Right lobe of liver (tissue), 6 donors: ENCODE results near the gene SLC6A16. TPM values are rescaled to one million over a fixed set of nuclear protein-coding genes. Genes with fewer than 3 reads are reported as not detected.
A peak's percentile ranks its signal among the peaks of the same experiment; 100 is the strongest.
"Not testable (repeated sequence)": the region's sequence is repeated elsewhere in the genome, so short reads cannot be mapped to it uniquely, and the experiment has no call there.

Experiments
- ATAC-seq, 4 donors: fragments of 200-7000 bp; cut with Tn5 transposase; one replicate each; pipeline ENCODE4 v1.9.1; 2020; ENCODE audit warnings: mild to moderate bottlenecking in 4 of 4, moderate library complexity in 4 of 4
- DNase-seq, 3 donors: peaks; one replicate each; pipeline ENCODE4 v3.0.0-alpha.2; 2020
- H3K27ac ChIP-seq, 3 donors: fragments of 200-600 bp; one replicate each; pipeline ENCODE4 v1.8.0; 2022
- H3K27me3 ChIP-seq, 2 donors: fragments of 200-600 bp; one replicate each; pipeline ENCODE4 v1.8.0; 2022
- H3K36me3 ChIP-seq, 4 donors: fragments of 200-600 bp; sonication (generic) in 1 of 4; one replicate each; pipeline versions ENCODE4 v1.5.1 to v1.8.0; 2017 to 2022; ENCODE audit warnings: control low read depth in 1 of 4
- H3K4me1 ChIP-seq, 4 donors: fragments of 200-600 bp; sonication (generic) in 1 of 4; one replicate each; pipeline versions ENCODE4 v1.5.1 to v1.8.0; 2017 to 2022; ENCODE audit warnings: control low read depth in 1 of 4
- H3K4me3 ChIP-seq, 3 donors: fragments of 200-600 bp; one replicate each; pipeline ENCODE4 v1.8.0; 2022
- H3K9me3 ChIP-seq, 4 donors: fragments of 200-600 bp; sonication (generic) in 1 of 4; one replicate each; pipeline versions ENCODE4 v1.5.1 to v1.8.0; 2017 to 2022; ENCODE audit warnings: control low read depth in 1 of 4
- POLR2A ChIP-seq: fragments of 450-650 bp; IDR thresholded peaks from one replicate; pipeline ENCODE4 v1.6.1; 2017; ENCODE audit warnings: antibody characterized with exemption, mild to moderate bottlenecking
- WGBS: methylation state at CpG from one replicate; pipeline ENCODE4 v1.1.6; 2018; ENCODE audit warnings: low coverage, low lambda C conversion rate; ENCODE audit not compliant: insufficient coverage; ENCODE audit errors: missing lambda C conversion rate; 5-methylcytosine and 5-hydroxymethylcytosine counted together
- intact Hi-C, 2 donors: fragments of 100-400 bp; cut with DNase I; formaldehyde crosslinking; loops; one replicate each; pipeline versions ENCODE4 v1.11.2 to v1.14.1; 2022
- total RNA-seq, 6 experiments: library from RNA; depleted of rRNA in 2 of 6; stranded (reverse); fragments of >200 nt in 2 of 6; fragmentation: NEBNext Ultra II Directional in 3 of 6; extraction: Animal tissue kit (Norgen Biotek cat#: 25700) in 3 of 6; gene quantifications; one replicate each; pipeline versions ENCODE4 v1.1.0 to v1.2.4, GENCODE V29; 2016 to 2023
- TF ChIP-seq, protein P1 (sequence below), 4 donors: fragments of 200-600 bp in 3 of 4; fragments of 450-650 bp in 1 of 4; IDR thresholded peaks; one replicate each; pipeline versions ENCODE4 v1.5.1 to v1.8.0; 2016 to 2022; ENCODE audit warnings: antibody characterized with exemption in 4 of 4, mild to moderate bottlenecking in 2 of 4
- donor health status: DM: no; HTN: yes; CAD: no.
- donor health status: DM: no; HTN: no; CAD: no.
- donor health status: DM: no; HTN: no; CAD: no.
- donor health status: DM: no; HTN: yes; CAD: no.
- donor health status: DM: no; HTN: yes; CAD: no.

Gene SLC6A16
- total RNA-seq, 6 experiments from 2014 or later, result 0.25 to 4.6 (median 2.4) TPM

- TF ChIP-seq, protein P1, sequence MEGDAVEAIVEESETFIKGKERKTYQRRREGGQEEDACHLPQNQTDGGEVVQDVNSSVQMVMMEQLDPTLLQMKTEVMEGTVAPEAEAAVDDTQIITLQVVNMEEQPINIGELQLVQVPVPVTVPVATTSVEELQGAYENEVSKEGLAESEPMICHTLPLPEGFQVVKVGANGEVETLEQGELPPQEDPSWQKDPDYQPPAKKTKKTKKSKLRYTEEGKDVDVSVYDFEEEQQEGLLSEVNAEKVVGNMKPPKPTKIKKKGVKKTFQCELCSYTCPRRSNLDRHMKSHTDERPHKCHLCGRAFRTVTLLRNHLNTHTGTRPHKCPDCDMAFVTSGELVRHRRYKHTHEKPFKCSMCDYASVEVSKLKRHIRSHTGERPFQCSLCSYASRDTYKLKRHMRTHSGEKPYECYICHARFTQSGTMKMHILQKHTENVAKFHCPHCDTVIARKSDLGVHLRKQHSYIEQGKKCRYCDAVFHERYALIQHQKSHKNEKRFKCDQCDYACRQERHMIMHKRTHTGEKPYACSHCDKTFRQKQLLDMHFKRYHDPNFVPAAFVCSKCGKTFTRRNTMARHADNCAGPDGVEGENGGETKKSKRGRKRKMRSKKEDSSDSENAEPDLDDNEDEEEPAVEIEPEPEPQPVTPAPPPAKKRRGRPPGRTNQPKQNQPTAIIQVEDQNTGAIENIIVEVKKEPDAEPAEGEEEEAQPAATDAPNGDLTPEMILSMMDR (IDR thresholded peaks at IDR 0.05), result no peak
- TF ChIP-seq POLR2A, result no peak
- Histone ChIP-seq H3K4me3 (peak overlapping the region in 1 of 3 donors; percentile 23), H3K36me3 (no peaks in the 10 kb centered on the region), H3K4me1 (peaks cover 0 to 14% (median 3%) of the 10 kb centered on the region in 4 donors), H3K9me3 (no peaks in the 10 kb centered on the region), H3K27me3 (no peaks in the 10 kb centered on the region), H3K27ac (peak overlapping the region in 1 of 3 donors; percentile 33)
- intact Hi-C loops, result no loop called here
- ATAC-seq (peak; percentile 89 to 93 (median 92)), DNase-seq (peak; percentile 59 to 84 (median 79))
- WGBS, result 0% methylated on average over 1 of the region's 2 CpGs
Observed at GRCh38 chr19:49331616-49332055, 6.6 kb upstream of the SLC6A16 start.

GRCh38 chr19:49331187-49331586 lies 6.2 kb upstream of the SLC6A16 start:
- H3K4me1 ChIP-seq, result peaks cover 0 to 14% (median 3%) of the 10 kb centered on the region in 4 donors
- 98% methylated on average over 4 of the region's 4 CpGs for WGBS
- ATAC-seq, result not testable (repeated sequence)

GRCh38 chr19:49328741-49329140 lies 3.8 kb upstream of the SLC6A16 start:
- no peak for TF ChIP-seq POLR2A
- TF ChIP-seq, protein P1 (IDR thresholded peaks at IDR 0.05), result no peak
- 88% methylated on average over 1 of the region's 2 CpGs for WGBS

More at GRCh38 chr19:49331187-49331586, 6.2 kb upstream of the SLC6A16 start:
- intact Hi-C loops, H3K27me3 ChIP-seq, H3K9me3 ChIP-seq, H3K36me3 ChIP-seq: not testable (repeated sequence)
- Histone ChIP-seq H3K27ac (peak overlapping the region in 1 of 3 donors; percentile 33), H3K4me3 (peak overlapping the region in 1 of 3 donors; percentile 23)
- DNase-seq, result peak in 1 of 3 donors; percentile 3

GRCh38 chr19:49327878-49328544 lies 3.0 kb upstream of the SLC6A16 start:
- Histone ChIP-seq H3K4me3 (no peak overlapping the region), H3K27ac (no peak overlapping the region), H3K4me1 (peaks cover 0 to 14% (median 3%) of the 10 kb centered on the region in 4 donors), H3K36me3 (no peaks in the 10 kb centered on the region), H3K27me3 (no peaks in the 10 kb centered on the region), H3K9me3 (no peaks in the 10 kb centered on the region)
- DNase-seq, result no peak
- 31% methylated on average over 2 of the region's 2 CpGs for WGBS
- intact Hi-C loops, result no loop called here
- peak; percentile 38 to 58 (median 46) for ATAC-seq
- TF ChIP-seq POLR2A, result no peak
- TF ChIP-seq, protein P1 (IDR thresholded peaks at IDR 0.05), result peak; percentile 62 to 73 (median 68)

More at GRCh38 chr19:49328741-49329140, 3.8 kb upstream of the SLC6A16 start:
- Histone ChIP-seq H3K4me1 (peaks cover 0 to 14% (median 3%) of the 10 kb centered on the region in 4 donors), H3K36me3 (no peaks in the 10 kb centered on the region), H3K27ac (no peak overlapping the region), H3K9me3 (no peaks in the 10 kb centered on the region), H3K4me3 (no peak overlapping the region), H3K27me3 (no peaks in the 10 kb centered on the region)
- ATAC-seq, result no peak
- intact Hi-C loops, result no loop called here
- DNase-seq, result no peak

DNA sequence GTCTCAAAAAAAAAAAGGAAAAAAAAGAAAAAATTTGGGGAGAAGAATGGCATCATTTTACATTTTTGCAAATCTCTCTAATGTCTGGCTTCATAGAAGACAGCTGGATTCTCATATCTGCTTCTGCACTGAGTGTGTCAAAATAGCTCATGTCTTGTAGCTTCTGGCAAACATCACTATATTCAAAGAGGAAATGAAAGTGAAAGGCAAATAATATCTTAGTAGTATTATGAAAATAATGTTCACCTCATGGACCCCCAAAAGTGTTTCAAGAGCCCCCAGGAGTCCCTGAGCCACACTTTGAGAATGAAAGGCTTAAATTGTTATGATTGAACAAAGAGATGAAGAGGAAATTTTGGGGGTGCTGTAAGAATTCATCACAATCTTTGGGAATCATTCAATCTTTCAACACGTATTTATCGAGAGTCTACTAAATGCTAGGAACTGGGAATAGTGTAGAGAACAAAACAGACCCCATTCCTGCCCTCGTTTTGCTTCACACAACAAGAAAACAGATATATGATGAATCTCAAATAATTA lies 1.2 kb upstream of the SLC6A16 start:
- intact Hi-C loops, result no loop called here
- WGBS, result 72% methylated on average over 3 of the region's 3 CpGs
- no peak for ATAC-seq
- DNase-seq, result no peak
- Histone ChIP-seq H3K9me3 (no peaks in the 10 kb centered on the region), H3K4me1 (peaks cover 0 to 5% (median 0%) of the 10 kb centered on the region in 4 donors), H3K27ac (no peak overlapping the region), H3K36me3 (peaks cover 0 to 3% (median under 1%) of the 10 kb centered on the region in 4 donors), H3K27me3 (no peaks in the 10 kb centered on the region), H3K4me3 (no peak overlapping the region)
- TF ChIP-seq, protein P1 (IDR thresholded peaks at IDR 0.05), result no peak
- no peak for TF ChIP-seq POLR2A

DNA sequence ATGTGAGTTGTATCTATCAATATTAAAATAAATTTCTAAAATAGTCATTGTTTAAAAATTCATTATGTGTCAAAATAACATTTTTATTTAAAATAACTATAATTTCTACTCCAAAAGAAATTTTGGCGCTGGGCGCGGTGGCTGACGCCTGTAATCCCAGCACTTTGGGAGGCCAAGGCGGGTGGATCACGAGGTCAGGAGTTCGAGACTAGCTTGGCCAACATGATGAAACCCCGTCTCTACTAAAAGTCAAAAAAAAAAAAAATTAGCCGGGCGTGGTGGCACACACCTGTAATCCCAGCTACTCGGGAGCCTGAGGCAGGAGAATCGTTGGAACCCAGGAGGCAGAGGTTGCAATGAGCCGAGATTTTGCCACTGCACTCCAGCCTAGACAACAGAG lies 765 bp upstream of the SLC6A16 start:
- 94% methylated on average over 13 of the region's 13 CpGs for WGBS
- ATAC-seq, intact Hi-C loops: not testable (repeated sequence)

More for the DNA sequence above, 765 bp upstream of the SLC6A16 start:
- DNase-seq, H3K4me1 ChIP-seq, H3K36me3 ChIP-seq, H3K4me3 ChIP-seq, H3K9me3 ChIP-seq, H3K27me3 ChIP-seq, H3K27ac ChIP-seq: not testable (repeated sequence)
